ENCODE results near the gene STIP1. TPM values are rescaled to one million over a fixed set of nuclear protein-coding genes. Genes with fewer than 3 reads are reported as not detected.

The STIP1 gene
- total RNA-seq, 2 donors from 2014 or later: 95.5 to 232 TPM

- Histone ChIP-seq H3K9me3 (no peaks in the 10 kb centered on the region), H3K27me3 (no peaks in the 10 kb centered on the region), H3K36me3 (no peaks in the 10 kb centered on the region), H3K9ac (ENCODE audit: low read depth in 2 of 2, low read length in 2 of 2) (peak within 1 kb of the TSS; percentile 92 to 100), H3K4me1 (peaks cover 4% of the 10 kb centered on the region), H3K27ac (peak within 1 kb of the TSS; percentile 90), H3K4me3 (peak within 1 kb of the TSS; percentile 68)
- TF ChIP-seq, protein P1, sequence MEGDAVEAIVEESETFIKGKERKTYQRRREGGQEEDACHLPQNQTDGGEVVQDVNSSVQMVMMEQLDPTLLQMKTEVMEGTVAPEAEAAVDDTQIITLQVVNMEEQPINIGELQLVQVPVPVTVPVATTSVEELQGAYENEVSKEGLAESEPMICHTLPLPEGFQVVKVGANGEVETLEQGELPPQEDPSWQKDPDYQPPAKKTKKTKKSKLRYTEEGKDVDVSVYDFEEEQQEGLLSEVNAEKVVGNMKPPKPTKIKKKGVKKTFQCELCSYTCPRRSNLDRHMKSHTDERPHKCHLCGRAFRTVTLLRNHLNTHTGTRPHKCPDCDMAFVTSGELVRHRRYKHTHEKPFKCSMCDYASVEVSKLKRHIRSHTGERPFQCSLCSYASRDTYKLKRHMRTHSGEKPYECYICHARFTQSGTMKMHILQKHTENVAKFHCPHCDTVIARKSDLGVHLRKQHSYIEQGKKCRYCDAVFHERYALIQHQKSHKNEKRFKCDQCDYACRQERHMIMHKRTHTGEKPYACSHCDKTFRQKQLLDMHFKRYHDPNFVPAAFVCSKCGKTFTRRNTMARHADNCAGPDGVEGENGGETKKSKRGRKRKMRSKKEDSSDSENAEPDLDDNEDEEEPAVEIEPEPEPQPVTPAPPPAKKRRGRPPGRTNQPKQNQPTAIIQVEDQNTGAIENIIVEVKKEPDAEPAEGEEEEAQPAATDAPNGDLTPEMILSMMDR (IDR thresholded peaks at IDR 0.05): no peak
- DNase-seq: peak; percentile 90
- intact Hi-C loops (cut with DNase I): no loop called here
These were observed 61.1 kb downstream of the STIP1 start, which contains the start of gene PPP1R14B for GRCh38 chr11:64246871-64247728. Gene PPP1R14B, minus strand, starts transcription at chr11:64246943. Its CDS starts 270 bp downstream, at chr11:64246673.

- H3K9ac ChIP-seq (ENCODE audit: low read depth in 2 of 2, low read length in 2 of 2): peak overlapping the region; percentile 60 to 91
- H3K4me3 ChIP-seq: peak overlapping the region; percentile 59
- H3K27me3 ChIP-seq: no peaks in the 10 kb centered on the region
- DNase-seq: no peak
- TF ChIP-seq, protein P1 (IDR thresholded peaks at IDR 0.05): no peak
- intact Hi-C loops (cut with DNase I): no loop called here
- peak overlapping the region; percentile 90 for H3K27ac ChIP-seq
- no peaks in the 10 kb centered on the region for H3K36me3 ChIP-seq
- H3K9me3 ChIP-seq: no peaks in the 10 kb centered on the region
- H3K4me1 ChIP-seq: peaks cover 3% of the 10 kb centered on the region
These were observed 62.0 kb downstream of the STIP1 start for GRCh38 chr11:64247729-64248531.

DNA sequence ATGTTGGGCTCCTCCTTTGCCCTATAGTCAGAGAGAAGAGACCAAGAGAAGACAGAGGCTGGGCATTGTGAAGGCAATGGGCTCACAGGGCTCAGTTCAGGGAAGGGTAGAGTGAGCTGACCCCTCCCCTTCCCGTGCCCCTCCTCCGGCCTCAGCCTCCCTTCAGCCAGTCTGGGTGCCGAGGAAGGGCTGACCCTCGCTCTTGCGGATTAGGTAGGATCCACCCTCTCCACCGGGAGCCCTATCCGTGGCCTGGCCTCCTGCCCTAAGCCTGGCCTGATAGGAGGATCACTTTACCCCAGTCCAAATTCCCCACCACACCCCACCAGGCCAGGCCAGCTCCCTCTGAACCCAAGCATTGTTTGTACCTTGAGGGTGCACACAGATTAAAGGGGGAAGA lies 62.6 kb downstream of the STIP1 start:
- Histone ChIP-seq H3K27ac (no peak overlapping the region), H3K9ac (ENCODE audit: low read depth in 2 of 2, low read length in 2 of 2) (peak overlapping the region in 1 of 2 donors; percentile 91), H3K9me3 (no peaks in the 10 kb centered on the region), H3K4me1 (peaks cover 9% of the 10 kb centered on the region), H3K36me3 (no peaks in the 10 kb centered on the region), H3K27me3 (no peaks in the 10 kb centered on the region), H3K4me3 (no peak overlapping the region)
- intact Hi-C loops (cut with DNase I): no loop called here
- no peak for DNase-seq
- TF ChIP-seq, protein P1 (IDR thresholded peaks at IDR 0.05): no peak

GRCh38 chr11:64249038-64249437 lies 63.1 kb downstream of the STIP1 start:
- Histone ChIP-seq H3K9ac (ENCODE audit: low read depth in 2 of 2, low read length in 2 of 2) (peak overlapping the region in 1 of 2 donors; percentile 12), H3K27me3 (no peaks in the 10 kb centered on the region), H3K36me3 (no peaks in the 10 kb centered on the region), H3K9me3 (no peaks in the 10 kb centered on the region), H3K4me1 (peaks cover 9% of the 10 kb centered on the region), H3K4me3 (no peak overlapping the region), H3K27ac (no peak overlapping the region)
- intact Hi-C loops (cut with DNase I): no loop called here
- DNase-seq: no peak
- TF ChIP-seq, protein P1 (IDR thresholded peaks at IDR 0.05): no peak

- TF ChIP-seq, protein P1 (IDR thresholded peaks at IDR 0.05): no peak
- Histone ChIP-seq H3K36me3 (peaks cover 5% of the 10 kb centered on the region), H3K9me3 (no peaks in the 10 kb centered on the region), H3K4me3 (no peak overlapping the region), H3K4me1 (peaks cover 9% of the 10 kb centered on the region), H3K27me3 (no peaks in the 10 kb centered on the region), H3K27ac (no peak overlapping the region), H3K9ac (ENCODE audit: low read depth in 2 of 2, low read length in 2 of 2) (no peak overlapping the region)
- intact Hi-C loops (cut with DNase I): no loop called here
- DNase-seq: no peak
These were observed 63.8 kb downstream of the STIP1 start for GRCh38 chr11:64249563-64250414.

Data from colonic mucosa (tissue), 4 donors.